H1 (cell line): Measurements from ENCODE around the gene LRRFIP1.

Source experiments
- BCL11A ChIP-seq, 2 experiments: IDR thresholded peaks; one replicate each; pipeline ENCODE4 v1.6.1; 2011; ENCODE audit warnings: low read depth in 2 of 2, low read length in 2 of 2, mild to moderate bottlenecking in 2 of 2
- CTCF ChIP-seq, 3 experiments: IDR thresholded peaks; 1 replicate in 2 of 3; 2 replicates in 1 of 3; pipeline versions ENCODE4 v1.5.1 to v1.6.1; 2011; ENCODE audit warnings: low read length in 3 of 3, mild to moderate bottlenecking in 3 of 3, inconsistent platforms in 2 of 3, low read depth in 1 of 3, moderate library complexity in 1 of 3; ENCODE audit not compliant: insufficient read depth in 1 of 3; ENCODE audit errors: control extremely low read depth in 1 of 3
- EP300 ChIP-seq, 2 experiments: IDR thresholded peaks; 1 replicate in 1 of 2; 2 replicates in 1 of 2; pipeline ENCODE4 v1.6.1; 2011 to 2012; ENCODE audit warnings: low read depth in 2 of 2, low read length in 2 of 2, mild to moderate bottlenecking in 2 of 2, borderline replicate concordance in 1 of 2, inconsistent platforms in 1 of 2, moderate library complexity in 1 of 2
- EZH2 ChIP-seq: fragments of 200-600 bp; sonication (generic); IDR thresholded peaks from 2 replicates; pipeline ENCODE4 v1.7.1; 2012; ENCODE audit warnings: low read depth, mild to moderate bottlenecking, moderate library complexity, low read length, inconsistent platforms; ENCODE audit not compliant: severe bottlenecking
- SP1 ChIP-seq: IDR thresholded peaks from 2 replicates; pipeline ENCODE4 v1.6.1; 2011; ENCODE audit warnings: low read depth, low read length
- SP2 ChIP-seq: IDR thresholded peaks from 2 replicates; pipeline ENCODE4 v1.6.1; 2012; ENCODE audit warnings: mild to moderate bottlenecking, low read length, inconsistent platforms
- SUZ12 ChIP-seq: fragments of 200-600 bp; sonication (generic); IDR thresholded peaks from 2 replicates; pipeline ENCODE4 v1.6.1; 2012; ENCODE audit warnings: mild to moderate bottlenecking, inconsistent platforms, low read length, moderate library complexity, mixed read lengths
- ZNF274 ChIP-seq: IDR thresholded peaks from 2 replicates; pipeline ENCODE4 v1.7.0; 2012; ENCODE audit warnings: low read length, borderline replicate concordance; ENCODE audit errors: extremely low read depth

- TF ChIP-seq SP1 (no peak), SUZ12 (no peak), EZH2 (no peak), CTCF (IDR thresholded peaks at IDR 0.05; ENCODE audit: control extremely low read depth in 1 of 3, insufficient read depth in 1 of 3, low read depth in 1 of 3, low read length in 3 of 3) (no peak), BCL11A (IDR thresholded peaks at IDR 0.05; ENCODE audit: low read depth in 2 of 2, low read length in 2 of 2) (no peak), SP2 (no peak), ZNF274 (no peak), EP300 (IDR thresholded peaks at IDR 0.05; ENCODE audit: borderline replicate concordance in 1 of 2, low read depth in 2 of 2, low read length in 2 of 2) (no peak)
Measured at GRCh38 chr2:237742614-237743013, 115.2 kb downstream of the LRRFIP1 start.
